ENCODE data around the gene DCLK2. TPM values are rescaled to one million over a fixed set of nuclear protein-coding genes. Genes with fewer than 3 reads are reported as not detected.
"Not testable (repeated sequence)": the region's sequence is repeated elsewhere in the genome, so short reads cannot be mapped to it uniquely, and the experiment has no call there.

Gene DCLK2
- total RNA-seq, 2 donors from 2014 or later: 3.0 to 3.1 TPM

DNA sequence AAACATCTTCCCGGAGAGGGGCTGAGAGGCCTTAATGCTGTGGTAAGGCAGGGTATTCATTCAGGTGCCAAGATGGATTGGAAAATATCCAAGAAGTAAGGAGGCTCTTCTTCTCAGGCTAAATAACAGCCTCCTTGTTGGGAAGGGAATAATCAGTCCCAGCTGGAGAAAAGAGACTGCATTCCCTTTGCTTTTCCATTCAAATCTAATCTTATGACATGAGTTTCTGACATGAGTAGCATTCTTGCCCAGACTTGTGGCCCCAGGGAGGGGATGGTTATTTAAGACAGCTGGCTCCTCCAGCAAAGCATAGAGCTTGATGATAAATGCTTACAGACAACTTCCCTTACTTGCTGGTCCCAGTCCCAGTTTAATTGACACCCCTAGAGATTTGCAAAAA, 98.3 kb downstream of the DCLK2 start:
- intact Hi-C loops (cut with DNase I, micrococcal nuclease): no loop called here
- ATAC-seq (no peak), DNase-seq (no peak)

DNA sequence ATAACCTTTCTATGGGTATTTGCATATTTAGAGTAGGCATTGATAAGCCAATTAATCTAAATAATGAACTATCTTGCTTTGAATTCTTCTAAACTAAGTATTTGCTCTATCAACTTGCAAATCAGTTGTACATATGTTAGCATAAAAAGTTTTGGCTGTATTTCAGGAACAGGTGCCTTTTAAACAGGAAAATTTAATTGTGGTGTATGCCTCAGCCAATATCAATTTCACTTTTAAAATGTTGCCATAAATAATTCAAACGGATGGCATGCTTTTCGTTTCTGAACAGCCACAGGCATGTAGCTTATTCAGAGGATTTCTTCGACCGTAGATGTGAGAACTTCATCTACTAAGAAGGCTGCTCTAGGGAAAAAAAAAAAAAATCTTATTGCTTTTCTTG, 99.9 kb downstream of the DCLK2 start:
- intact Hi-C loops (cut with DNase I, micrococcal nuclease): no loop called here
- no peak for ATAC-seq
- DNase-seq: no peak

DNA sequence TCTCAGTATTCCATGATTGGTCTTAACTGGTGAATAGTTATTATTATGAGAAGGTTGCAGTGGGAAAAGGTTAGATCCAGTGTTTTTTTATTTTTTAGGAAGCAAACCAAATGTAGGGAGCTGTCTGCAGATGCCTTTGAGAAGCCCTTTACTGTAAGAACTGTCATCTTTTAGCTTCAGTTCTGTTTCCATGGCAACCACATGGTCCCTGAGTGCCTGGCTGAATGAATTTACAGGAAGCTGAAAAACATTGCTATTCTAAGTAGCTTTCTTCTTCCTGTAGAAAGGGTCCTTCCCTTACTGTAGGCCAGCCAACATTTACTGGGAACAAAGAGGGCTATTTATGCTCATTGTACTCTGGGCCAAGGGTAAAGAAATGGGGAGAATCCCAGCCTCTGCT, 103.3 kb downstream of the DCLK2 start:
- DNase-seq (no peak), ATAC-seq (no peak)
- intact Hi-C loops (cut with DNase I, micrococcal nuclease): no loop called here

DNA sequence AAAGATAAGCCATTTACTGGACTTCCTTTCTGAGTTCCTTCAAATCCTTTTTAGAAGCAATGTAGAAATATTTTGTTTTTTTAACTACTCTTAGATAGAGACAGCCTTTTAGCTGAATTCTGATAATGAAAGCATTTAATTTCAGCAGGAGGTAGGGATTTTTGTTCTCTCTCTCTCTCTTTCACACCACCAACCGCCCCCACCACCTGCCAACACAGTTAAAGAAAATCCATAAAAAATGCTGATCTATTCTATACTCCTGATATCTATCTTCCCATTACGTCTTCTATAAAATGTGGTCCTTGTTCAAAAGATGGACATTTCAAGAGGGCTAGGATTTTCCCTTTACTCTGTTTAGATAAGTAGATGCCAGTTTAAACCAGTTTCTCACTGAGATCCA, 104.5 kb downstream of the DCLK2 start:
- no peak for ATAC-seq
- DNase-seq: no peak
- intact Hi-C loops (cut with DNase I, micrococcal nuclease): no loop called here

DNA sequence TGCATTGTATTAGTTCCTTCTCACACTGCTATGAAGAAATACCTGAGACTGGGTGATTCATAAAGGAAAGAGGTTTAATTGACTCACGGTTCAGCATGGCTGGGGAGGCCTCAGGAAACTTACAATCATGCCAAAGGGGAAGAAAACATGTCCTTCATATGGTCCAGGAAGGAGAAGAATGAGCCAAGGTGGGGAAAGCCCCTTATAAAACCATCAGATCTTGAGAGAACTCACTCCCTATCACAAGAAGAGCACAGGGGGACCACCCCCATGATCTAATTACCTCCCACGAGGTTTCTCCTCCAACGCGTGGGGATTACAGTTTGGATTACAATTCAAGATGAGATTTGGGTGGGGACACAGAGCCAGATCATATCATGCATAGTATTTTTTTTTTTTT, 106.8 kb downstream of the DCLK2 start:
- ATAC-seq; DNase-seq; intact Hi-C loops (cut with DNase I, micrococcal nuclease): not testable (repeated sequence)

DNA sequence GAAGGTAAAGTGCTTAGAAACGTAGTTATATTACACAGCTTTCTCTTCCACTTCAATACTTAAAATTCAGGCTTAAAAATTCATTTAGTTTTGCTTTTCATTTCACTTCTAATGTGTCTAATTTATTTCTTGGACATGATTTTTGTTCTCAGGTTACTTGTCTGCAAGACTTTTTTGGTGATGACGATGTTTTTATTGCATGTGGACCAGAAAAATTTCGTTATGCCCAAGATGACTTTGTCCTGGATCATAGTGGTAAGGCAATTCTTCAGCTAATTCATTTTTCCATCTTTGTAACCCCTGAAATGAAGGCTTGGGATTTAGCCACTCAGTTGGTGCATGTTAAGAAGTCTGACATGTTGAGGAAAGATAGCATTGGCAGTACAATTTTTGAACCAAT, 114.7 kb downstream of the DCLK2 start:
- ATAC-seq (no peak), DNase-seq (no peak)
- intact Hi-C loops (cut with DNase I, micrococcal nuclease): no loop called here

DNA sequence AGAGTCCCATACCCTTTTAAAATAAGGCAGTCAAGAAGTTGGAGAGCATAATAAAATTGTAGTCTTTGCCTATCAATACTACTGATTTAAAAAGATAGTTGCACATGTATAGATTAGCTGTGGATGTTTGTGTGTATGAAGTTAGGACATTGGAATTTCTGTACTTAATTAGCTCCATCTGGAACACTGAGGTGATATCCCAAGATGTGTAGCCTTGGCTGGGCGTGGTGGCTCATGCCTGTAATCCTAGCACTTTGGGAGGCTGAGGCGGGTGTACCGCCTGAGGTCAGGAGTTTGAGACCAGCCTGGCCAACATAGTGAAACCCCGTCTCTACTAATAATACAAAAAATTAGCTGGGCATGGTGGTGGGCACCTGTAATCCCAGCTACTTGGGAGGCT, 119.0 kb downstream of the DCLK2 start:
- intact Hi-C loops (cut with DNase I, micrococcal nuclease); DNase-seq; ATAC-seq: not testable (repeated sequence)

DNA sequence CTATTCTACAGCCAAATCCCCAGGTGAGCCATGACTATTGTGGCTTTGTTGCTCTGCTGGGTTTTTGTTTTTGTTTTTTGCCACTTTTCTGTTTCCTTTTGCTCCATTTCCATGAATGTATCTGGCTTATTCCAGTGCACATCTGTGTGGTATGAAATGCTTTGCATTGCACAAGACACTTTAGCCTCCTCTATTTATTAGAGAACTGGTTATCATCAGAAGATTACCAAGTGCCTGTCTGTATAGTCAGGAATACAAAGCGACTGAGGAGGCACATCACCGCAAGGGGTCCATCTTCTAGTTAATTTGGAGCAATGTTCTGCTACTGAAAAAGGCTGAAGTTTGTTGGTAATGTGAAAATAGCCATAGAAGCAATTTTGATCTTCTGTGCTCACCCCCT, 120.8 kb downstream of the DCLK2 start:
- intact Hi-C loops (cut with DNase I, micrococcal nuclease): no loop called here
- no peak for ATAC-seq

DNA sequence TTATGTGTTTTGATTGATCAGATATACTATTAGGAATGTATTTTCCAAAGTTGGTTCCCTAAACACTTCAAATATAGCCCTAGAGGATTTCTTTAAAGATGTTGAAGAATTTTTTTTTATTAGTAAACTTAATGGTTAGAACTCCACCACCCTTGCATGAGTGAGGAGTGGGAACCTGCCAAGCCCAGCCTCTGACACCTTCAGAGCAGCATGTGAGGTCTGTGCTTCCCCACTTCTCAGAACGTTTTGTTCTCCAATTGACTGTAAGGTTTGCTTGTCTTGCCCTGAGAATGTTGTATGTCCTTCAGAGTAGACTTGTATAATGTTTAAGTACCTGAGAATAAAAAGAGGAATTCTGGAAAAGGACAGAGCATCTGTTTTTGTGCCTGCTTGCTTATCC, 126.8 kb downstream of the DCLK2 start:
- no peak for ATAC-seq
- no peak for DNase-seq
- intact Hi-C loops (cut with DNase I, micrococcal nuclease): no loop called here

More for the DNA sequence above, 120.8 kb downstream of the DCLK2 start:
- DNase-seq: no peak

DNA sequence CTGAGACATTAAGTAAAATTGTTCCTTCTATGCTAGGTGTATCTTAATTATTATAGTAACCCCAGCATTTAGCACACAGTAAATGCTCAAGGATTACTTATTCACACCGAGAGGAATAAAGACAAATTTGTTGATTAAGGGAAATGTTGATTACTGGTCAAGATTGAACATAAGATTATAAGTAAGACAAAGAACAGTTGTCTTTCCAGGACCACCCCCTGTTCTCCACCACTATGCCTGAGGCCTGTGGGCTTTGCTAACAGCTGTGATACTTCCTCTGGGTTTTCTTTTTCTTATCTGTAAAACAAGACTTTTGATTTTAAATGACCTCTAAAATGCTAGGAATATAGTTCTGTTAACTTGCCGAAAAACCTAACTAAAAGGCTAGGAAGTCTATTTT, 128.0 kb downstream of the DCLK2 start:
- DNase-seq: no peak
- intact Hi-C loops (cut with DNase I, micrococcal nuclease): no loop called here

DNA sequence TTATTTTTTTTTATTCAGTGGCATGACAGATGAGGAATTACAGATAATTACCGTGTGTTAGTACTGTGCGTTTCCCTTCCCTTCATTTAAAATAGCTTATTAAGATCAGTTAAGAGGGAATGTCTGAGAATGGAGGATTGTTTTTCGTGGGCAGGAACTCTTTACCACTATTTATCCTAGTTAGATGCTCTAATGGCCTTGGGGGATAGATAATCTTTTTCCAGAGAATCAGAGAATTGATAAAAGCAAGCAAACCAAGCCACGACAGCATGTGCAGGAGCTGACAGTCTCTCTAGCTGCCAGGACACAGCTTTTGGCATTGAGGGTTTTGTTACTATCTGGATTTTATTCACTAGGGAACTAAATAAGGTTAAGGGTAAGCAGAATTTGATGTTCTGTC, 128.7 kb downstream of the DCLK2 start:
- intact Hi-C loops (cut with DNase I, micrococcal nuclease): no loop called here
- ATAC-seq (no peak), DNase-seq (no peak)

More for the DNA sequence above, 128.0 kb downstream of the DCLK2 start:
- ATAC-seq: no peak

DNA sequence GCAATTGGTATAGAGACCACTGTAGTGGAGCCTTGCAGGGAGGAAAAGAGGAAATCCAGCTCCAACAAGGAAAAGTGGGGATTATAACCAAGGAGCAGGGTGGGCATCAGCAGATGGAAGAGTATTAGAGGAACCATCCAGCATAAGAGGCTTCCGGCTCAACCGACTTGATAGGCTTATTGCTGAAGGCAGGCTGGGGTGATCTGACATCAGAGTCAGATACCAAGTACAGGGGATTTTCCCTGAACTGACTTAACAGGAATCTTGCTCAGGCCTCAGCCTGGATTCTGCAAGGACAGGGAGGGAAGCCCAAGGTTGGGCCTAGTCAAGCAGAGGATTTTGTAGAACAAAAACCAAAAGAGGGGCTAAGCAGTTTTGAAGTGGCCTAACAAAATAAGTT, 129.6 kb downstream of the DCLK2 start:
- DNase-seq (no peak), ATAC-seq (no peak)
- intact Hi-C loops (cut with DNase I, micrococcal nuclease): no loop called here

DNA sequence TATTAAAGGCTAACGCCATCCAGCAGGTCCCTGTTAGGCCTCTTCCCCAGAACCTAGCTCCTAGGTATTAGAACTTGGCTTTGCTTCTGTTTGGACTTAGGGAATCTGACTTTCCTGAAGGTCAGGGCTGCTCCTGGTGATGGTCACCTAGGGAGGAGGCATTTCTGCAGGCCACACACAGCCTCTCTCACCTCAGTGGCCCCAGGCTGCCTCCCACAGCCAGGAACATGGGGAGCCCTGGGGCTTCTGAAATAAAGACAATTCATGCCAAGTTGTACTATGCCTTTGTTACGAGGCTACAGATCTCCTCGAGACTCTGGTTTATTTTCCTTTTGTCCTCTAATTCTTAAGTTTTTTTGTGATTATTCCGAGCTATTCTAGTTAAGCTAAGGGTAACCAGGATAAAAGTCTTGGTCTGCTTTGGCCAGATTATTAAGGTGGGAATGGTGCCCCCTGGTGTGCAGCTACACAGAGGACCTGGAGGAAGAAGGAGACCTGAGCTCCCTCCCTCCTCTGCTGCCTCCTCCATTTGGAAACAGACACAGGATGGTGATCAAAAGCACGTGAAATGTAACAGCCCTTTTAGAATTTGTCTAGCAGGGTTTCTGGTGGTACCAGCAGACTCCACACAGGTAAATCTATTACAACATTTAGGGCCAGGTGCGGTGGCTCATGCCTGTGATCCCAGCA, 131.0 kb downstream of the DCLK2 start:
- ATAC-seq: peak; percentile 82
- intact Hi-C loops (cut with DNase I, micrococcal nuclease): no loop called here
- peak; percentile 33 to 84 for DNase-seq

DNA sequence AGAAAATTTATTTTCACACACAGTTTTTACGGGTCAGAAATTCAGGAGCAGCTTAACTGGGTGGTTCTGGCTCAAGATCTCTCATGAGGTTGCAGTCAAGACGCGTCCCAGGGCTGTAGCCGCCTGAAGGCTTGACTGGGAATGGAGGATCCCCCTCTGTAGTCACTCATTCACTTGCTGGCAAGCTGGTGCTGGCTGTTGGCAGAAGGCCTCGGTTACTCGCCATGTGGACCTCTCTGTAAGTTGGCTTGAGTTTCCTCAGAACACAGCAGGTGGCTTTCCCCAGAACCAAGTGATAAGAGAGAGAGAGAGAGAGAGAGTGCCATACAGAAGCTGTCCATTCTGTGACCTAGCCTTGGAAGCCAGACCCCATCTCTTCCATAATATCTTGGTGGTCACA, 132.8 kb downstream of the DCLK2 start:
- DNase-seq (no peak), ATAC-seq (no peak)
- intact Hi-C loops (cut with DNase I, micrococcal nuclease): loop anchor here in 1 of 2 donors (10.0 kb wide), 1 partner anchor 206 kb away; no protein-coding TSS in a partner anchor

DNA sequence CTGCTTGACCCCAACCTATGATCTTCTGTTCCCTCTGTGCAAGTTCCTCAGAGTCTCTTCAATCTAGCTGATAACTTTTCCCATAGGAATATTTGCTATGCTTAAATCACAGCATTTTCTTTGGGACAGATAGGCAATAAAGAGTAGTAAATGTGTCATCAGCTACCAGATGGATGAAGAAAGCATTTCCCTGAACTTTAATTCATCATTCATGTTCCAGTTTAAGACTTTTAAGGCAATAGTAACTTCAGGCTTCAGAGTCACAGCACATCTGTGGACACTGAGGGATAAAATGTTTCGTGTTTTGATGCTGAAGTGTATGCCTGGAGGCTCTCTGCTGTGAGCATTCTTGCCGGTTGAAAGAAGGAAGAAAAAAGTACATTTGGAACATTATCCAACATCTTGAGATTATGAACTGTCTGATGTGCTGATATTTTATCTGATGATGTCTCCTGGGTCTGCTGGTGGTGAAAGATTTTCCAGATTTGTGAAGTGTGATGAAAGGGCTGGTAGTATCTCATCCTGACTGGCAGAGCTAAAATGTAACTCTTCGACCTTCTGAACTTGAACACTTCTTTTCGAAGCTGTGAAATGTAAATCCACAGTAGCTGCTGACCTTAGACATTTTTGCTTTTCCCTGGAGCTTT, 133.7 kb downstream of the DCLK2 start:
- DNase-seq (no peak), ATAC-seq (no peak)
- intact Hi-C loops (cut with DNase I, micrococcal nuclease): loop anchor here in 1 of 2 donors (10.0 kb wide), 1 partner anchor 207 kb away; no protein-coding TSS in a partner anchor

DNA sequence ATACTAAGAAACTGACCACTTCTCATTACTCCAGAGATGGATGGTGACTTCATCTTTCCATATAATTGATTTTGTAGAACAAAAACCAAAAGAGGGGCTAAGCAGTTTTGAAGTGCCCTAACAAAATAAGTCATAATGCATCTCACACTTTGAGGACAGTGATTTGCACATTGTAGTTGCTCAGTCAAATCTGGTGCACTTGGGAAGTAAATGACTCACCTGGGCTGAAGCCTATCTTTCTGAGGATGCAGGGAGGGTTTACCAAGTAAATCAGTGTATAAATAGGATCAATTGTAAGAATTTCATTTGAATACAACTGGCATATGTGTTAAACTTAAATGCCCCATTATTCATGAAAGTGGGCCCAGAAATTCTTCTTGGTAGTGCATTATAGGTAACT, 134.2 kb downstream of the DCLK2 start:
- DNase-seq (no peak), ATAC-seq (no peak)
- intact Hi-C loops (cut with DNase I, micrococcal nuclease): loop anchor here in 1 of 2 donors (10.0 kb wide), 1 partner anchor 208 kb away; no protein-coding TSS in a partner anchor

DNA sequence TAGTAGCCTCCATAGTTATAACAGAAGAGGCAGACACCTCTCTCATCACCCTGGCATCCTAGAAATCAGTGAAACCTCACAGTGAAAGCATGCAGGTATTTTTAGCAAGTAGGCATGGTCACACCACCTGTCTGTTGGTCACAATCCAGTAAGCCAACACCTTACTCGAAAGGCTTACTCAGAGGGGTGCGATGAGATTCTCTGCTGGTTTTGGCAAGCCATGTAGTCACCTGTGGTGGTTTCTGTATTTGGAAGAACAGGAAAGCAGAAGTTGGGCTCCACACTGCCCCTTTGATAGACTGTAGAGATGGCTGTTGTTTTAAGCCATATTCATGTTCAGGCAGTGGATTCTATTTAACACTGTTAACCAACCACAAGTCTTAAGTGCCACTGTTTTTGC, 134.7 kb downstream of the DCLK2 start:
- no peak for DNase-seq
- no peak for ATAC-seq
- intact Hi-C loops (cut with DNase I, micrococcal nuclease): loop anchor here in 1 of 2 donors (10.0 kb wide), 1 partner anchor 208 kb away; no protein-coding TSS in a partner anchor

DNA sequence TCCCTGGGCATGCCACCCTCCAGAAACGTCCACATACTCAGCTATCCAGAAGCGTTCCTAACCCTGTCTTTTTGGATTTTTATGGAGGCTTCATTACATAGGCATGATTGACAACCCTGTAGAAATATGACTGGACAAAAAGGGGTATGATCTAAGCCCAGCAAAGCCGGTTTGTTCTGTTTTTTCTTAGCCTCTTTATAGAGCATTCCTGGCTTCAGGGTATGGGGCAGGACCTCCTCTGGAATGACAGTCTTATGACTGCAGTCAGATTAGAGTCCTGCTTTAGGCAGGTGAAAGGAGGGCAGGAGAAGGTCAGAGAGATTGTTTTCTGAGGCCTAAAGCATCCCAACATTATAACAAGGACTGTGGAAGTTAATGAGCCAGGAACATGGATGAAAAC, 137.4 kb downstream of the DCLK2 start:
- DNase-seq (no peak), ATAC-seq (no peak)
- intact Hi-C loops (cut with DNase I, micrococcal nuclease): loop anchor here in 1 of 2 donors (10.0 kb wide), 1 partner anchor 211 kb away; no protein-coding TSS in a partner anchor

DNA sequence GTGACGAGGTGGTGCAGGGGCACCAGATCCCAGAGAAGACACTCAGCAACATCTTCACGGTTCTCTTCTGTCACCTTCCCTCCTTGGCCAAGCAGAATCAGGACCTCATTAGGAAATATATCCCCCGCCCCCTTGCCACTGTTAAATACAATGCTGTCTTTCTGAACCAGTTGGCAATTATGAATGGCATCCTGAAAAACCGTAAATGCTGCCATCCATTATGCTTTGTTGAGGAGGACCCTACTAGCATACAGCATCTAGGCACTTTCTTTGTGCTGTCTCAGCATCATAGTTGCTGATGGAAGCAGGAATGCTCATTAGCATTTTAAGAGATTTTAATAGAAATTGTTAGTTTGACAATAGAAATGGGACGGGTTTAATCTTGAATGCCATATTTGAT, 138.5 kb downstream of the DCLK2 start:
- DNase-seq (no peak), ATAC-seq (no peak)
- intact Hi-C loops (cut with DNase I, micrococcal nuclease): loop anchor here in 1 of 2 donors (10.0 kb wide), 1 partner anchor 212 kb away; no protein-coding TSS in a partner anchor

DNA sequence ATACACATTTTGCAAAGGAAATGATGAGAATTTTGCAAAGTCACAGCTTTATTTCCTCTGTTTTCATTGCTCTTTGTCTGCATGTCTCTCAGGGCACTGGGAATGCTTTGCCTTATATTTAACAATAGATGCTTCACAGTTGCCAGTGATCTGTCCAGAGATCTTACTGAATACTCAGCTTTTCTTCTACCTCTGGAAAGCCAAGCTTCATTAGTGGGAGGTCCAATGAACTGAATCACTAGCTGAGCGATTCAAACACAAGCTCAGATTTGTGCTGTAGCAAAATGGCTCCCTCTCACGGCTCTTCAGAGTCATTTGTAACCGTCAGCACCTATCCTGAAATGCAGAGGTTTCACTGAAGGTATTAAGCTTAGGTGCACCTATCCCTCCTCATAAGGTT, 138.9 kb downstream of the DCLK2 start:
- no peak for ATAC-seq
- DNase-seq: no peak
- intact Hi-C loops (cut with DNase I, micrococcal nuclease): loop anchor here in 1 of 2 donors (10.0 kb wide), 1 partner anchor 212 kb away; no protein-coding TSS in a partner anchor
